ENCODE data around the gene CCT3. TPM values are rescaled to one million over a fixed set of nuclear protein-coding genes. Genes with fewer than 3 reads are reported as not detected.

The CCT3 gene
- total and polyA plus RNA-seq, 10 of the 15 experiments (the other 5 are each of a cell fraction or from before 2014, with no cell fraction given) = 319 to 585 (median 427) TPM

DNA sequence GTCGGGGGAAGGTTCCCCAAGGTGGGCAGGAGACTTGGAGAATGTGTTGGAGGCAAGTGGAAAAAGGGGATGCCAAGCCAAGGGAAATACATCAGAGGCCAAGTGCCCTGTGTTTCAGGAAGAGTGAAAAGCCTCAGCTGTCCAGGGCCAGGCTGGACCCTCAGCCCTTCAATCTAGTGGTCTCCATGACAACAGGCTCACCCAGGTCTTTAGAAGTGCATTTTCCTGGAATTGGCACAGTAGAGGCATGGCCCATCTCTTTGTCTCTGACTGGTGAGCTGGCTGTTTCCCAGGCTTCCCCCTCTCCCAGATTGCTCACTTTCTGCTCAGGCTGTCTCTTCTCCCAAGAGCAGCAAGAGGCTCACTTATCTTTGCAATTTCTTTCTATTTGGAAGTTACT, 20.5 kb upstream of the CCT3 start (continued):
- TF ChIP-seq ZBTB40 (IDR thresholded peaks at IDR 0.05; ENCODE audit: borderline replicate concordance) (no peak), GATAD2B (conservative IDR thresholded peaks at IDR 0.05; ENCODE audit: low read depth) (no peak), PML (IDR thresholded peaks at IDR 0.05; ENCODE audit: low read length) (no peak), SP1 (IDR thresholded peaks at IDR 0.05; ENCODE audit: low read depth, low read length) (no peak), BMI1 (IDR thresholded peaks at IDR 0.05; ENCODE audit: borderline replicate concordance) (no peak), CHD2 (IDR thresholded peaks at IDR 0.05; ENCODE audit: borderline replicate concordance, low read depth, low read length) (no peak)

DNA sequence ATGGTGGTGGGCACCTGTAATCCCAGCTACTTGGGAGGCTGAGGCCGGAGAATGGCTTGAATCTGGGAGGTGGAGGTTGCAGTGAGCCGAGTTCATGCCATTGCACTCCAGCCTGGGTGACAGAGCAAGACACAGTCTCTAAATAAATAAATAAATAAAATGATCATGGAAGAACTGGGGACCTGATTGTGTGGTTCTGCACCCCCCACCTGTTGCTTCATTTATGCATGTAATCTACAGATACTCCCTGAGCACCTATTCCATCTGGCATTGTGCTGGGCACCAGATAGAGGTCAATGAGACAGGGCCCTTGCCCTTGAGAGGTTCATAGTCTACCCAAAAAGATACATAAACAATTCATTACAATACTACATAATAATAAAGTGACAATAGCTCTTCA, 19.9 kb upstream of the CCT3 start:
- Histone ChIP-seq H3K79me2 (ENCODE audit: control insufficient read depth, insufficient read depth, low read length) (no peaks in the 10 kb centered on the region), H3K9me3 (replicated peaks; ENCODE audit: control insufficient read depth, insufficient read depth, low read length) (no peaks in the 10 kb centered on the region), H3K4me3 (no peak overlapping the region), H3K4me2 (ENCODE audit: control insufficient read depth, insufficient read depth) (no peak overlapping the region), H4K20me1 (ENCODE audit: control insufficient read depth, insufficient read depth) (no peaks in the 10 kb centered on the region), H3K4me1 (ENCODE audit: control insufficient read depth, insufficient read depth, low read length) (0 out of 2 replicates have a peak, but pooled peaks cover 2% of the 10 kb centered on the region), H2AFZ (ENCODE audit: control insufficient read depth, low read depth, low read length) (no peak overlapping the region), H3K27me3 (replicated peaks in 1 of 2; ENCODE audit: control insufficient read depth in 2 of 2, insufficient read depth in 2 of 2, low read length in 1 of 2) (peaks cover 2% of the 10 kb centered on the region in 2 experiments; a peak in 2 of 4 replicates), H3K36me3 (ENCODE audit: control insufficient read depth in 2 of 2, insufficient read depth in 2 of 2, low read length in 1 of 2) (no peaks in the 10 kb centered on the region), H3K27ac (ENCODE audit: control insufficient read depth, insufficient read depth) (no peak overlapping the region), H3K9ac (ENCODE audit: control insufficient read depth, insufficient read depth, low read length) (no peak overlapping the region)
- ATAC-seq (no peak), FAIRE-seq (no peak), DNase-seq (ENCODE audit: low read depth, low spot score) (no peak)
- ChIA-PET CTCF (interaction anchor here (0.9 to 3.2 kb wide), 7 partner anchors 13 to 217 kb away, joined by 3 to 25 read pairs (median 4); no protein-coding TSS in a partner anchor), RAD21 (ENCODE audit: unreplicated experiment) (interaction anchor here (0.8 kb wide), 1 partner anchor 88 kb away, joined by 3 read pairs; no protein-coding TSS in a partner anchor), SMC1A (ENCODE audit: uncharacterized antibody, unreplicated experiment) (interaction anchor here (0.8 to 2.0 kb wide), 3 partner anchors 28 to 88 kb away, joined by 3 to 8 read pairs (median 3); no protein-coding TSS in a partner anchor), POLR2A (no interaction called here)
- intact Hi-C loops (cut with micrococcal nuclease; ENCODE audit: unreplicated experiment) (loop anchor here (1.0 kb wide), 1 partner anchor 86 kb away; no protein-coding TSS in a partner anchor), in situ Hi-C loops (cut with MboI) (no loop called here)
- TF ChIP-seq, protein P1, sequence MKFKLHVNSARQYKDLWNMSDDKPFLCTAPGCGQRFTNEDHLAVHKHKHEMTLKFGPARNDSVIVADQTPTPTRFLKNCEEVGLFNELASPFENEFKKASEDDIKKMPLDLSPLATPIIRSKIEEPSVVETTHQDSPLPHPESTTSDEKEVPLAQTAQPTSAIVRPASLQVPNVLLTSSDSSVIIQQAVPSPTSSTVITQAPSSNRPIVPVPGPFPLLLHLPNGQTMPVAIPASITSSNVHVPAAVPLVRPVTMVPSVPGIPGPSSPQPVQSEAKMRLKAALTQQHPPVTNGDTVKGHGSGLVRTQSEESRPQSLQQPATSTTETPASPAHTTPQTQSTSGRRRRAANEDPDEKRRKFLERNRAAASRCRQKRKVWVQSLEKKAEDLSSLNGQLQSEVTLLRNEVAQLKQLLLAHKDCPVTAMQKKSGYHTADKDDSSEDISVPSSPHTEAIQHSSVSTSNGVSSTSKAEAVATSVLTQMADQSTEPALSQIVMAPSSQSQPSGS (IDR thresholded peaks at IDR 0.05; ENCODE audit: low read length) = no peak
- TF ChIP-seq GATAD2B (conservative IDR thresholded peaks at IDR 0.05; ENCODE audit: low read depth) = no peak
- WGBS (ENCODE audit: insufficient coverage, insufficient replicate concordance, low lambda C conversion rate, missing lambda C conversion rate) = 17% methylated on average over 2 of the region's 2 CpGs
- no TSS peak for BruUV-seq (replicated peaks)

All from GM12878 (cell line).